HL-60 (cell line): ENCODE results near the gene NPHP4.

Experiments used
- DNase-seq, 2 experiments: peaks; one replicate each; pipeline ENCODE4 v3.0.0-alpha.2; 2010 to 2020; ENCODE audit warnings: low read depth in 1 of 2, low spot score in 1 of 2
- H3K27ac ChIP-seq: fragments of 250-450 bp; sonication (Bioruptor Pico); replicated peaks from 2 replicates; pipeline ENCODE4 v1.5.1; 2020; ENCODE audit warnings: mild to moderate bottlenecking, moderate library complexity
- H3K27me3 ChIP-seq: fragments of 250-450 bp; sonication (Bioruptor Pico); 2 replicates; pipeline ENCODE4 v1.5.1; 2021; ENCODE audit warnings: mild to moderate bottlenecking, moderate library complexity; ENCODE audit not compliant: insufficient read depth, poor library complexity, severe bottlenecking
- H3K4me3 ChIP-seq: replicated peaks from 2 replicates; pipeline ENCODE4 v1.5.1; 2011; ENCODE audit warnings: mild to moderate bottlenecking, control low read depth, low read length; ENCODE audit not compliant: insufficient read depth
- GABPA ChIP-seq: IDR thresholded peaks from 2 replicates; pipeline ENCODE4 v1.6.1; 2012; ENCODE audit warnings: low read depth
- POLR2AphosphoS5 ChIP-seq: IDR thresholded peaks from 2 replicates; pipeline ENCODE4 v1.6.1; 2012; ENCODE audit warnings: low read depth
- SPI1 ChIP-seq: IDR thresholded peaks from 2 replicates; pipeline ENCODE4 v1.6.1; 2012; ENCODE audit warnings: low read depth, mild to moderate bottlenecking, borderline replicate concordance
- TF ChIP-seq, protein P1 (sequence below): IDR thresholded peaks from one replicate; pipeline ENCODE4 v1.5.1; 2011; ENCODE audit warnings: low read length, control low read depth, inconsistent platforms; ENCODE audit not compliant: insufficient read depth
- TF ChIP-seq, protein P2 (sequence below): IDR thresholded peaks from 2 replicates; pipeline ENCODE4 v1.6.1; 2012; ENCODE audit warnings: low read depth; ENCODE audit not compliant: insufficient replicate concordance

Gene NPHP4

GRCh38 chr1:5914676-5915365, 77.4 kb downstream of the NPHP4 start:
- H3K27ac ChIP-seq, result no peak overlapping the region
- no peaks in the 10 kb centered on the region for H3K27me3 ChIP-seq
- no peak for TF ChIP-seq POLR2AphosphoS5
- TF ChIP-seq, protein P1, sequence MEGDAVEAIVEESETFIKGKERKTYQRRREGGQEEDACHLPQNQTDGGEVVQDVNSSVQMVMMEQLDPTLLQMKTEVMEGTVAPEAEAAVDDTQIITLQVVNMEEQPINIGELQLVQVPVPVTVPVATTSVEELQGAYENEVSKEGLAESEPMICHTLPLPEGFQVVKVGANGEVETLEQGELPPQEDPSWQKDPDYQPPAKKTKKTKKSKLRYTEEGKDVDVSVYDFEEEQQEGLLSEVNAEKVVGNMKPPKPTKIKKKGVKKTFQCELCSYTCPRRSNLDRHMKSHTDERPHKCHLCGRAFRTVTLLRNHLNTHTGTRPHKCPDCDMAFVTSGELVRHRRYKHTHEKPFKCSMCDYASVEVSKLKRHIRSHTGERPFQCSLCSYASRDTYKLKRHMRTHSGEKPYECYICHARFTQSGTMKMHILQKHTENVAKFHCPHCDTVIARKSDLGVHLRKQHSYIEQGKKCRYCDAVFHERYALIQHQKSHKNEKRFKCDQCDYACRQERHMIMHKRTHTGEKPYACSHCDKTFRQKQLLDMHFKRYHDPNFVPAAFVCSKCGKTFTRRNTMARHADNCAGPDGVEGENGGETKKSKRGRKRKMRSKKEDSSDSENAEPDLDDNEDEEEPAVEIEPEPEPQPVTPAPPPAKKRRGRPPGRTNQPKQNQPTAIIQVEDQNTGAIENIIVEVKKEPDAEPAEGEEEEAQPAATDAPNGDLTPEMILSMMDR, result no peak
- TF ChIP-seq SPI1, result no peak
- TF ChIP-seq GABPA, result no peak
- TF ChIP-seq, protein P2, sequence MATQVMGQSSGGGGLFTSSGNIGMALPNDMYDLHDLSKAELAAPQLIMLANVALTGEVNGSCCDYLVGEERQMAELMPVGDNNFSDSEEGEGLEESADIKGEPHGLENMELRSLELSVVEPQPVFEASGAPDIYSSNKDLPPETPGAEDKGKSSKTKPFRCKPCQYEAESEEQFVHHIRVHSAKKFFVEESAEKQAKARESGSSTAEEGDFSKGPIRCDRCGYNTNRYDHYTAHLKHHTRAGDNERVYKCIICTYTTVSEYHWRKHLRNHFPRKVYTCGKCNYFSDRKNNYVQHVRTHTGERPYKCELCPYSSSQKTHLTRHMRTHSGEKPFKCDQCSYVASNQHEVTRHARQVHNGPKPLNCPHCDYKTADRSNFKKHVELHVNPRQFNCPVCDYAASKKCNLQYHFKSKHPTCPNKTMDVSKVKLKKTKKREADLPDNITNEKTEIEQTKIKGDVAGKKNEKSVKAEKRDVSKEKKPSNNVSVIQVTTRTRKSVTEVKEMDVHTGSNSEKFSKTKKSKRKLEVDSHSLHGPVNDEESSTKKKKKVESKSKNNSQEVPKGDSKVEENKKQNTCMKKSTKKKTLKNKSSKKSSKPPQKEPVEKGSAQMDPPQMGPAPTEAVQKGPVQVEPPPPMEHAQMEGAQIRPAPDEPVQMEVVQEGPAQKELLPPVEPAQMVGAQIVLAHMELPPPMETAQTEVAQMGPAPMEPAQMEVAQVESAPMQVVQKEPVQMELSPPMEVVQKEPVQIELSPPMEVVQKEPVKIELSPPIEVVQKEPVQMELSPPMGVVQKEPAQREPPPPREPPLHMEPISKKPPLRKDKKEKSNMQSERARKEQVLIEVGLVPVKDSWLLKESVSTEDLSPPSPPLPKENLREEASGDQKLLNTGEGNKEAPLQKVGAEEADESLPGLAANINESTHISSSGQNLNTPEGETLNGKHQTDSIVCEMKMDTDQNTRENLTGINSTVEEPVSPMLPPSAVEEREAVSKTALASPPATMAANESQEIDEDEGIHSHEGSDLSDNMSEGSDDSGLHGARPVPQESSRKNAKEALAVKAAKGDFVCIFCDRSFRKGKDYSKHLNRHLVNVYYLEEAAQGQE, result no peak
- no peak for DNase-seq
- H3K4me3 ChIP-seq, result no peak overlapping the region

- H3K27ac ChIP-seq, result no peak overlapping the region
- no peak for DNase-seq
- H3K4me3 ChIP-seq, result no peak overlapping the region
- no peaks in the 10 kb centered on the region for H3K27me3 ChIP-seq
- TF ChIP-seq, protein P2, result no peak
- no peak for TF ChIP-seq SPI1
- no peak for TF ChIP-seq POLR2AphosphoS5
- TF ChIP-seq, protein P1, result no peak
- TF ChIP-seq GABPA, result no peak
Observed at GRCh38 chr1:5913876-5914275, 78.3 kb downstream of the NPHP4 start.

DNA sequence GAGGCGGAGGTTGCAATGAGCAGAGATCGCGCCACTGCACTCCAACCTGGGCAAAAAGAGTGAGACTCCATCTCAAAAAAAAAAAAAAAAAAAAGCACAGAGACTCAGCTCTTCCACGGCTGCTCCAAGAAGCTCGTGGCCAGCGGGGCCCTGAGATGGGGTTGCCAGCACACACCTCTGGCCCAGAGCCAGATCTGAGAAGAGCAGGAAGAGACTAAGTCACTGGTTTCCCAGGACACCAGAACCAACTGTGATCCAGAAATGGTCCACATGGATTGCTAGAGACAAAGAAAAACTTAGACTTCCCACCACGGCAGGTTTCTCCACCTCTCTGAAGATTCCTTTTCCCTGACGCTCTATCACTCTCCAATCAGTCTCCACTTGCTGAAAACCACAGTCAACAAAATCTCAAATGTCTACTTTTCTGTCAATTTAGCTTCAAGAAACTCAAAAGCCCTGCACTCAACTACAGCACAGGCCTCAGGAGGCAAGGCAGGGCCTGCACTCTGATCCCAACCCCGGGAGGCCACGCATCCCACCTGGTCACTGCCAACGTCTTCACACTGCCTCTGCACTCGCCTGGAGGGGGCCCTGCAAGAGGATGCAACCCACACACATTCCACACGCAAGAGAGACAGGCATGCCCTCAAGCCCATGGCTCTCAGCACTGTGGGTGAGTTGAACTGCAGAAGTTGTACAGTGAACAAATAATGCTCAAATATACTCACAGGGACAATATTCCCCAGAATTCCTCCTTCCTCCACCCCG, 79.0 kb downstream of the NPHP4 start:
- DNase-seq, result no peak
- Histone ChIP-seq H3K27ac (no peak overlapping the region), H3K4me3 (no peak overlapping the region), H3K27me3 (no peaks in the 10 kb centered on the region)
- no peak for TF ChIP-seq SPI1
- no peak for TF ChIP-seq GABPA
- no peak for TF ChIP-seq POLR2AphosphoS5
- TF ChIP-seq, protein P1, result no peak
- TF ChIP-seq, protein P2, result no peak
